ENCODE measurements around the gene IFNA2.

DNA sequence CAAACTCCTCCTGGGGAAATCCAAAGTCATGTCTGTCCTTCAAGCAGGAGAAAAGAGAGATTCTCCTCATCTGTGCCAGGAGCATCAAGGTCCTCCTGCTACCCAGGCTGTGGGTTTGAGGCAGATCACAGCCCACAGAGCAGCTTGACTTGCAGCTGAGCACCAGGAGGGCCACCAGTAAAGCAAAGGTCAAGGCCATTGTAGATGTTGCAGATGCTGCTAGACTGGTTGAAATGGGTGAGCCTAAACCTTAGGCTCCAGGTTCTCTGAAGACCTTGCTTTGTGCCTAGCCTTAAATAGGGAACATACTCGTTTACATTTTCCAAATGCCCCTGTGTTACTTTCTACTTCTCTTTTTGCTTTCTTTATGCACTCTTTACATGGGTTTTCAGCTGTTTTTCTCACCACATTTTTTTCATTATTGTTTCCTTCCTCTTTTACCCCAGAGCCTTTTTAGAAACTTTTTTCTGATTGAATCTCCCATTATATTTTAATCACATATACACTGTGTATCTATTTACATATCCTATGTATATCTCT lies at the start of gene IFNA2:
- TF ChIP-seq, protein P1, sequence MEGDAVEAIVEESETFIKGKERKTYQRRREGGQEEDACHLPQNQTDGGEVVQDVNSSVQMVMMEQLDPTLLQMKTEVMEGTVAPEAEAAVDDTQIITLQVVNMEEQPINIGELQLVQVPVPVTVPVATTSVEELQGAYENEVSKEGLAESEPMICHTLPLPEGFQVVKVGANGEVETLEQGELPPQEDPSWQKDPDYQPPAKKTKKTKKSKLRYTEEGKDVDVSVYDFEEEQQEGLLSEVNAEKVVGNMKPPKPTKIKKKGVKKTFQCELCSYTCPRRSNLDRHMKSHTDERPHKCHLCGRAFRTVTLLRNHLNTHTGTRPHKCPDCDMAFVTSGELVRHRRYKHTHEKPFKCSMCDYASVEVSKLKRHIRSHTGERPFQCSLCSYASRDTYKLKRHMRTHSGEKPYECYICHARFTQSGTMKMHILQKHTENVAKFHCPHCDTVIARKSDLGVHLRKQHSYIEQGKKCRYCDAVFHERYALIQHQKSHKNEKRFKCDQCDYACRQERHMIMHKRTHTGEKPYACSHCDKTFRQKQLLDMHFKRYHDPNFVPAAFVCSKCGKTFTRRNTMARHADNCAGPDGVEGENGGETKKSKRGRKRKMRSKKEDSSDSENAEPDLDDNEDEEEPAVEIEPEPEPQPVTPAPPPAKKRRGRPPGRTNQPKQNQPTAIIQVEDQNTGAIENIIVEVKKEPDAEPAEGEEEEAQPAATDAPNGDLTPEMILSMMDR (IDR thresholded peaks at IDR 0.05) = no peak
- no peak for TF ChIP-seq EP300 (IDR thresholded peaks at IDR 0.05)

All from suprapubic skin (tissue), 3 donors.